GM12878 (cell line): ENCODE measurements around the gene TNK2. TPM values are rescaled to one million over a fixed set of nuclear protein-coding genes. Genes with fewer than 3 reads are reported as not detected.

Experiments
- ATAC-seq: fragments of 200-7000 bp; cut with Tn5 transposase; 3 replicates; pipeline ENCODE4 v1.9.1; 2020; ENCODE audit warnings: mild to moderate bottlenecking, moderate library complexity
- BruUV-seq: library from RNA; stranded (reverse); fragments of 400-500 nt; replicated peaks from 2 replicates; lab custom pipeline; 2021; lab: Mats Ljungman, UMichigan
- CTCF ChIA-PET: fragments of 300-600 bp; sonication (Branson Sonifier 250); formaldehyde crosslinking; extraction: SDS; loops from one replicate; lab custom pipeline; 2021; ENCODE audit warnings: inconsistent platforms; lab: Yijun Ruan, JAX
- POLR2A ChIA-PET: fragments of 350-600 bp; formaldehyde crosslinking; extraction: SDS; loops from one replicate; lab custom pipeline; 2021; ENCODE audit warnings: inconsistent platforms; lab: Charles Lee
- RAD21 ChIA-PET: fragments of 300-600 bp; sonication (Branson Sonifier 250); formaldehyde crosslinking; loops from one replicate; lab custom pipeline; 2023; ENCODE audit warnings: antibody characterized with exemption; ENCODE audit not compliant: unreplicated experiment; lab: Charles Lee
- SMC1A ChIA-PET: fragments of 300-600 bp; sonication (Branson Sonifier 250); formaldehyde crosslinking; loops from one replicate; lab custom pipeline; 2023; ENCODE audit not compliant: unreplicated experiment, uncharacterized antibody; lab: Charles Lee
- DNase-seq: peaks from one replicate; pipeline ENCODE4 v3.0.0-alpha.2; 2011; ENCODE audit warnings: low read depth, low spot score
- FAIRE-seq: peaks from 3 replicates; lab custom pipeline; 2011; peaks lifted over from hg19 to GRCh38; lab: Jason Lieb, UNC
- H2AFZ ChIP-seq: 2 replicates; pipeline ENCODE4 v1.6.0; 2011; ENCODE audit warnings: low read depth, low read length, control low read depth; ENCODE audit not compliant: control insufficient read depth
- H3K27ac ChIP-seq: 2 replicates; pipeline ENCODE4 v1.5.1; 2011; ENCODE audit warnings: control low read depth; ENCODE audit not compliant: control insufficient read depth, insufficient read depth
- H3K27me3 ChIP-seq, 2 experiments: replicated peaks in 1 of 2; 2 replicates each; pipeline versions ENCODE4 v1.6.0 to v1.6.1; 2011; ENCODE audit warnings: low read length in 1 of 2; ENCODE audit not compliant: control insufficient read depth in 2 of 2, insufficient read depth in 2 of 2
- H3K36me3 ChIP-seq, 2 experiments: 2 replicates each; pipeline ENCODE4 v1.5.1; 2011; ENCODE audit warnings: low read length in 1 of 2; ENCODE audit not compliant: control insufficient read depth in 2 of 2, insufficient read depth in 2 of 2
- H3K4me1 ChIP-seq: 2 replicates; pipeline ENCODE4 v1.6.1; 2011; ENCODE audit warnings: mild to moderate bottlenecking, low read length, moderate library complexity, mixed read lengths; ENCODE audit not compliant: control insufficient read depth, insufficient read depth
- H3K4me2 ChIP-seq: 2 replicates; pipeline ENCODE4 v1.6.0; 2011; ENCODE audit warnings: control low read depth; ENCODE audit not compliant: control insufficient read depth, insufficient read depth
- H3K4me3 ChIP-seq: fragments of 200-600 bp; sonication (generic); 2 replicates; pipeline ENCODE4 v1.5.1; 2016
- H3K79me2 ChIP-seq: 2 replicates; pipeline ENCODE4 v1.6.0; 2011; ENCODE audit warnings: low read length; ENCODE audit not compliant: control insufficient read depth, insufficient read depth
- H3K9ac ChIP-seq: 2 replicates; pipeline ENCODE4 v1.8.0; 2011; ENCODE audit warnings: low read length, control low read depth, mixed read lengths; ENCODE audit not compliant: control insufficient read depth, insufficient read depth
- H3K9me3 ChIP-seq: replicated peaks from 3 replicates; pipeline ENCODE4 v1.5.1; 2011; ENCODE audit warnings: mild to moderate bottlenecking, low read length; ENCODE audit not compliant: control insufficient read depth, insufficient read depth
- H4K20me1 ChIP-seq: 2 replicates; pipeline ENCODE4 v1.6.0; 2011; ENCODE audit not compliant: control insufficient read depth, insufficient read depth
- CTCF ChIP-seq, 3 experiments: IDR thresholded peaks in 2 of 3; conservative IDR thresholded peaks in 1 of 3; 2 replicates each; pipeline ENCODE4 v1.5.1; 2011; ENCODE audit warnings: low read depth in 3 of 3, low read length in 3 of 3, mild to moderate bottlenecking in 3 of 3, control low read depth in 2 of 3, moderate library complexity in 2 of 3, inconsistent platforms in 1 of 3, mixed read lengths in 1 of 3; ENCODE audit not compliant: control insufficient read depth in 2 of 3, insufficient read depth in 1 of 3; ENCODE audit errors: extremely low read depth in 1 of 3
- MYB ChIP-seq: fragments of 150-350 bp; IDR thresholded peaks from 2 replicates; pipeline ENCODE4 v1.6.1; 2014; ENCODE audit warnings: mild to moderate bottlenecking, low read depth, low read length, borderline replicate concordance
- PAX5 ChIP-seq: IDR thresholded peaks from 2 replicates; pipeline ENCODE4 v1.6.1; 2011; ENCODE audit warnings: low read depth, low read length, borderline replicate concordance
- SUZ12 ChIP-seq: fragments of 200-600 bp; sonication (generic); IDR thresholded peaks from one replicate; pipeline ENCODE4 v1.6.1; 2018; ENCODE audit warnings: antibody characterized with exemption, mild to moderate bottlenecking; ENCODE audit not compliant: unreplicated experiment
- TARDBP ChIP-seq: IDR thresholded peaks from 2 replicates; pipeline ENCODE4 v1.6.1; 2016; ENCODE audit warnings: borderline replicate concordance
- TBL1XR1 ChIP-seq: IDR thresholded peaks from 2 replicates; pipeline ENCODE4 v1.6.1; 2012; ENCODE audit warnings: low read depth, low read length, improper control_type of control experiment
- WGBS: methylation state at CpG from one replicate; pipeline ENCODE4 v1.1.6; 2016; ENCODE audit warnings: low lambda C conversion rate; ENCODE audit not compliant: insufficient replicate concordance, insufficient coverage; ENCODE audit errors: missing lambda C conversion rate; 5-methylcytosine and 5-hydroxymethylcytosine counted together
- in situ Hi-C: fragments of 300-500 bp; cut with MboI; formaldehyde crosslinking; loops from 9 replicates; pipeline ENCODE4 v1.14.3; 2018; ENCODE audit warnings: mixed read lengths
- intact Hi-C: fragments of 100-400 bp; cut with micrococcal nuclease; formaldehyde crosslinking; loops from one replicate; pipeline ENCODE4 v1.14.2; 2022; ENCODE audit not compliant: unreplicated experiment
- polyA plus RNA-seq, 11 experiments: library from polyadenylated mRNA; depleted of rRNA in 4 of 11; unstranded in 6 of 11; stranded (reverse) in 5 of 11; fragments of >200 nt; fragmentation: Nextera tagmentation in 4 of 11; fragmentation: Illumina TruSeq in 1 of 11; extraction: Ambion mirVana in 4 of 11; extraction: Trizol in 1 of 11; gene quantifications; 1 replicate in 1 of 11; 2 replicates in 10 of 11; pipeline versions ENCODE4 v1.2.1 to v1.2.3, GENCODE V29; 2011 to 2016; ENCODE audit warnings: inconsistent platforms in 2 of 11, missing spikeins in 2 of 11, low read depth in 1 of 11
- total RNA-seq, 4 experiments: library from RNA; depleted of rRNA in 3 of 4; stranded (reverse); fragments of >200 nt in 3 of 4; fragmentation: Illumina TruSeq in 1 of 4; extraction: Trizol in 1 of 4; gene quantifications; 2 replicates each; pipeline versions ENCODE4 v1.2.1 to v1.2.3, GENCODE V29; 2013 to 2021
- TF ChIP-seq, protein P1 (sequence below): fragments of 150-350 bp; IDR thresholded peaks from 2 replicates; pipeline ENCODE4 v1.6.1; 2016; ENCODE audit warnings: low read depth, low read length

TNK2 gene
- total and polyA plus RNA-seq, 10 of the 15 experiments (the other 5 are each of a cell fraction or from before 2014, with no cell fraction given), result 0.13 to 47.8 (median 10.8) TPM

DNA sequence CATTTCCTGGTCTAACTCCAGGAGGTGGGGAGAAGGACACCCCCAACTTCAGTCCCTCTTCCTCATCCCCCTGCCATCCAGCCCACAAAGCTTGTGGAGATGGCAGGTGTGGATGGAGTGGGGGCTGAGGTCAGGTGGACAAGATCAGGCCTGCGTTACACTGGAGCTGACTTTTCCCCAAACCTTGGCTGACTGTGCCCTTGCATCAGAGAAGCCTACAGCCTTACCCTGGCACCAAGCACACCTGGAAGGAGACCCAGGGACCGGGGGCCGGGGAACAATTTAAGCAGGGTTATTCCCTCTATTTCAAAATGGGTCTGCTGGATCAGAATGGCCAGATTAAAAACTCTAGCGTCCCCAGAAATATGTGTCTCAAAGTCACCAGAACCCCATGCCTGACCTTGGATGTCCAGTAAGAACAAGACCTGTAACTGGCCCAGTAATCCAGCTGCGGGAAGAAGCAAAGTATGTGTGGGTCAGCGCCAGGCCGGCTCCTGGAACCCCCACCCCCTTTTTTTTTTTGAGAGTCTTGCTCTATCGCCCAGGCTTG lies 14.4 kb downstream of the TNK2 start (continued):
- TF ChIP-seq CTCF (IDR thresholded peaks at IDR 0.05 in 2 of 3, conservative IDR thresholded peaks at IDR 0.05 in 1 of 3; ENCODE audit: control insufficient read depth in 2 of 3, extremely low read depth in 1 of 3, insufficient read depth in 1 of 3, low read depth in 3 of 3, low read length in 3 of 3), result no peak
- no peak for TF ChIP-seq MYB
- TF ChIP-seq TARDBP, result no peak
- TF ChIP-seq, all 136 proteins: peak for 0

DNA sequence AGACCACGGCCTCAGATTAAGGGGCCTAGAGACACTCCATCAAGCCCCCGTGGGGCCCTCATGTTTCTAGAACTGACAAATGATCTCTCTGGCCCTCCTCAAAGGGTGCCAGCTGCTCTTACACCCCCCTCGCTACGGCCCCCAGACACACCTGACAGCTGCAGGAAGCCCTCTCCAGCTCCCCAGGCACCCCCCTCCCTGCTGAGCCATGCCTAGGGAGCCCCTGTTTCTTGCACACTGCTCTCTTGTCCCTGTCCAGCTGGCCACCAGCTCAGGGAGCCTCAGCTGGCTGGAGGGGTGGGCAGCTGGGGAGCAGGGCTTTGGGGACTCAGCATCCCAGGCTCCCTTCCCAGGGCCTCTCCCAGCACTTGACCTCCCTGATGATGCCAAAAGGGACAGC lies 14.8 kb downstream of the TNK2 start:
- Histone ChIP-seq H3K9me3 (no peaks in the 10 kb centered on the region), H2AFZ (no peak overlapping the region), H4K20me1 (peaks cover 4% of the 10 kb centered on the region; the same call in 1 of the 2 replicates)
- DNase-seq, result no peak
- TF ChIP-seq, protein P1, sequence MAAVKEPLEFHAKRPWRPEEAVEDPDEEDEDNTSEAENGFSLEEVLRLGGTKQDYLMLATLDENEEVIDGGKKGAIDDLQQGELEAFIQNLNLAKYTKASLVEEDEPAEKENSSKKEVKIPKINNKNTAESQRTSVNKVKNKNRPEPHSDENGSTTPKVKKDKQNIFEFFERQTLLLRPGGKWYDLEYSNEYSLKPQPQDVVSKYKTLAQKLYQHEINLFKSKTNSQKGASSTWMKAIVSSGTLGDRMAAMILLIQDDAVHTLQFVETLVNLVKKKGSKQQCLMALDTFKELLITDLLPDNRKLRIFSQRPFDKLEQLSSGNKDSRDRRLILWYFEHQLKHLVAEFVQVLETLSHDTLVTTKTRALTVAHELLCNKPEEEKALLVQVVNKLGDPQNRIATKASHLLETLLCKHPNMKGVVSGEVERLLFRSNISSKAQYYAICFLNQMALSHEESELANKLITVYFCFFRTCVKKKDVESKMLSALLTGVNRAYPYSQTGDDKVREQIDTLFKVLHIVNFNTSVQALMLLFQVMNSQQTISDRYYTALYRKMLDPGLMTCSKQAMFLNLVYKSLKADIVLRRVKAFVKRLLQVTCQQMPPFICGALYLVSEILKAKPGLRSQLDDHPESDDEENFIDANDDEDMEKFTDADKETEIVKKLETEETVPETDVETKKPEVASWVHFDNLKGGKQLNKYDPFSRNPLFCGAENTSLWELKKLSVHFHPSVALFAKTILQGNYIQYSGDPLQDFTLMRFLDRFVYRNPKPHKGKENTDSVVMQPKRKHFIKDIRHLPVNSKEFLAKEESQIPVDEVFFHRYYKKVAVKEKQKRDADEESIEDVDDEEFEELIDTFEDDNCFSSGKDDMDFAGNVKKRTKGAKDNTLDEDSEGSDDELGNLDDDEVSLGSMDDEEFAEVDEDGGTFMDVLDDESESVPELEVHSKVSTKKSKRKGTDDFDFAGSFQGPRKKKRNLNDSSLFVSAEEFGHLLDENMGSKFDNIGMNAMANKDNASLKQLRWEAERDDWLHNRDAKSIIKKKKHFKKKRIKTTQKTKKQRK, result no peak
- TF ChIP-seq SUZ12 (no peak), PAX5 (no peak), TBL1XR1 (no peak), TARDBP (no peak)
- TF ChIP-seq, all 136 proteins: peak for 0
- in situ Hi-C loops (loop anchor here (5.0 kb wide), 1 partner anchor 36 kb away; no protein-coding TSS in a partner anchor), intact Hi-C loops (no loop called here)
- Histone ChIP-seq H3K4me1 (peaks cover 14% of the 10 kb centered on the region), H3K4me3 (no peak overlapping the region), H3K4me2 (no peak overlapping the region), H3K79me2 (peaks cover 31% of the 10 kb centered on the region), H3K27me3 (no peaks in the 10 kb centered on the region), H3K36me3 (no peaks in the 10 kb centered on the region), H3K9ac (peak overlapping the region; percentile 29; the same call in 1 of the 2 replicates), H3K27ac (no peak overlapping the region)
- BruUV-seq, result no TSS peak
- POLR2A ChIA-PET, result interaction anchor here (2.1 kb wide), 1 partner anchor 20 kb away, joined by 10 read pairs; no protein-coding TSS in a partner anchor
- SMC1A ChIA-PET, result interaction anchor here (1.0 to 4.0 kb wide), 5 partner anchors 10 to 34 kb away, joined by 4 to 47 read pairs (median 11); partner anchors contain the start of gene TNK2
- 83% methylated on average over 4 of the region's 4 CpGs for WGBS
- CTCF ChIA-PET, result interaction anchor here (0.6 to 4.9 kb wide), 12 partner anchors 10 to 339 kb away, joined by 3 to 94 read pairs (median 10); partner anchors contain the start of gene TNK2
- ATAC-seq, result no peak
- RAD21 ChIA-PET, result interaction anchor here (1.4 to 2.2 kb wide), 3 partner anchors 21 to 34 kb away, joined by 3 to 20 read pairs (median 8); no protein-coding TSS in a partner anchor
- no peak for FAIRE-seq
